T-cell (primary cell): Measurements from ENCODE around the gene ZNF428. TPM values are rescaled to one million over a fixed set of nuclear protein-coding genes. Genes with fewer than 3 reads are reported as not detected.
"Not testable (repeated sequence)": the region's sequence is repeated elsewhere in the genome, so short reads cannot be mapped to it uniquely, and the experiment has no call there.

Experiments used
- ATAC-seq, 4 experiments: fragments of 200-7000 bp in 3 of 4; fragments of 150-1000 bp in 1 of 4; cut with Tn5 transposase; replicated peaks in 1 of 4; 1 replicate in 3 of 4; 2 replicates in 1 of 4; pipeline ENCODE4 v1.10.0; 2021; ENCODE audit warnings: moderate library complexity in 3 of 4, mild to moderate bottlenecking in 2 of 4, moderate number of reproducible peaks in 1 of 4
- CTCF ChIA-PET, 2 donors: fragments of 300-600 bp; sonication (Branson Sonifier 250); formaldehyde crosslinking; loops; one replicate each; lab custom pipeline; 2022; ENCODE audit warnings: antibody characterized with exemption in 2 of 2; lab: Charles Lee
- POLR2A ChIA-PET, 2 donors: fragments of 300-600 bp; sonication (Branson Sonifier 250); formaldehyde crosslinking; loops; one replicate each; lab custom pipeline; 2022; ENCODE audit warnings: antibody characterized with exemption in 2 of 2; lab: Charles Lee
- DNase-seq, 35 experiments: peaks; one replicate each; pipeline versions ENCODE4 v3.0.0 to v3.0.0-alpha.2; 2013 to 2023
- H3K27ac ChIP-seq: one replicate; pipeline ENCODE4 v1.5.1; 2013; ENCODE audit warnings: low read length
- H3K27me3 ChIP-seq, 2 experiments: replicated peaks in 1 of 2; 1 replicate in 1 of 2; 2 replicates in 1 of 2; pipeline versions ENCODE4 v1.6.1 to v1.7.0; 2013; ENCODE audit warnings: low read length in 1 of 2, mixed read lengths in 1 of 2; ENCODE audit not compliant: control insufficient read depth in 2 of 2, insufficient read depth in 2 of 2; ENCODE audit errors: extremely low read depth in 1 of 2
- H3K36me3 ChIP-seq, 2 donors: 1 replicate in 1 of 2; 2 replicates in 1 of 2; pipeline versions ENCODE4 v1.6.1 to v1.7.0; 2013; ENCODE audit warnings: low read length in 1 of 2; ENCODE audit not compliant: control insufficient read depth in 2 of 2, insufficient read depth in 1 of 2; ENCODE audit errors: extremely low read depth in 1 of 2
- H3K4me1 ChIP-seq, 2 experiments: 1 replicate in 1 of 2; 2 replicates in 1 of 2; pipeline versions ENCODE4 v1.6.1 to v1.7.0; 2013; ENCODE audit warnings: low read length in 2 of 2, mixed read lengths in 1 of 2; ENCODE audit not compliant: insufficient read depth in 2 of 2, control insufficient read depth in 1 of 2; ENCODE audit errors: extremely low read depth in 1 of 2
- H3K4me3 ChIP-seq, 2 donors: 1 replicate in 1 of 2; 2 replicates in 1 of 2; pipeline versions ENCODE4 v1.5.1 to v1.7.0; 2013; ENCODE audit warnings: mild to moderate bottlenecking in 2 of 2, low read length in 1 of 2, moderate library complexity in 1 of 2; ENCODE audit not compliant: control insufficient read depth in 1 of 2; ENCODE audit errors: extremely low read depth in 1 of 2
- H3K9me3 ChIP-seq: 2 replicates; pipeline ENCODE4 v1.7.0; 2013
- H3K27ac Mint-ChIP-seq, 2 donors: one replicate each; pipeline ENCODE4 v1.8.0; 2020 to 2021; ENCODE audit warnings: mild to moderate bottlenecking in 2 of 2, mixed read lengths in 2 of 2
- H3K27me3 Mint-ChIP-seq, 2 donors: one replicate each; pipeline ENCODE4 v1.8.0; 2021 to 2022; ENCODE audit warnings: mixed read lengths in 2 of 2
- H3K36me3 Mint-ChIP-seq: one replicate; pipeline ENCODE4 v1.8.0; 2021; ENCODE audit warnings: mixed read lengths
- H3K4me1 Mint-ChIP-seq, 3 donors: one replicate each; pipeline ENCODE4 v1.8.0; 2020 to 2022; ENCODE audit warnings: mixed read lengths in 3 of 3, mild to moderate bottlenecking in 1 of 3
- H3K4me3 Mint-ChIP-seq, 3 donors: one replicate each; pipeline ENCODE4 v1.8.0; 2020 to 2022; ENCODE audit warnings: mild to moderate bottlenecking in 3 of 3, mixed read lengths in 3 of 3, moderate library complexity in 3 of 3
- H3K9me3 Mint-ChIP-seq, 3 donors: one replicate each; pipeline ENCODE4 v1.8.0; 2020 to 2022; ENCODE audit warnings: mixed read lengths in 3 of 3
- WGBS: methylation state at CpG from one replicate; pipeline ENCODE4 v1.1.5; 2013; ENCODE audit warnings: missing lambda C conversion rate; ENCODE audit not compliant: insufficient coverage; 5-methylcytosine and 5-hydroxymethylcytosine counted together
- total RNA-seq, 35 experiments: library from RNA in 6 of 35; stranded (reverse) in 6 of 35; fragments of 120-200 nt in 1 of 35; gene quantifications; one replicate each; pipeline versions ENCODE4 v1.2.1 to v1.2.4 and lab custom pipeline; 2013 to 2026

The ZNF428 gene
- total RNA-seq, 5 donors from 2014 or later (not counting 1 experiment from before 2014, with no cell fraction given), result 28.9 to 35.2 (median 34.5) TPM

- no peak overlapping the region for H3K27ac ChIP-seq
- Mint-ChIP-seq H3K9me3 (no peaks in the 10 kb centered on the region), H3K36me3 (peaks cover 43% of the 10 kb centered on the region), H3K4me1 (no peaks in the 10 kb centered on the region), H3K27me3 (no peaks in the 10 kb centered on the region), H3K27ac (no peak overlapping the region), H3K4me3 (no peak overlapping the region)
- ATAC-seq (no peak), DNase-seq (no peak)
- ChIA-PET CTCF (no interaction called here), POLR2A (no interaction called here)
- H3K27me3 ChIP-seq, result no peaks in the 10 kb centered on the region
- whole genome bisulfite sequencing, result no CpG with 5 or more reads among the region's 5 CpGs
- no peaks in the 10 kb centered on the region for H3K4me1 ChIP-seq
- H3K4me3 ChIP-seq, result no peak overlapping the region
- no peaks in the 10 kb centered on the region for H3K9me3 ChIP-seq
- H3K36me3 ChIP-seq, result peaks cover 12% of the 10 kb centered on the region in 2 donors
Measured at GRCh38 chr19:43652546-43652874, 33.1 kb upstream of the ZNF428 start.

- peak in 1 of 4 experiments; percentile 44 for ATAC-seq
- no peak overlapping the region for H3K27ac Mint-ChIP-seq
- Histone ChIP-seq H3K36me3 (peaks cover 12% of the 10 kb centered on the region in 2 donors), H3K27ac (no peak overlapping the region), H3K4me3 (no peak overlapping the region), H3K9me3 (no peaks in the 10 kb centered on the region), H3K27me3 (no peaks in the 10 kb centered on the region), H3K4me1 (no peaks in the 10 kb centered on the region)
- H3K36me3 Mint-ChIP-seq, result peaks cover 41% of the 10 kb centered on the region
- DNase-seq, result peak in 13 of 35 experiments; percentile 9 to 64 (median 25)
- no peaks in the 10 kb centered on the region for H3K4me1 Mint-ChIP-seq
- ChIA-PET CTCF (interaction anchor here in 1 of 2 donors (0.6 kb wide), 1 partner anchor 20 kb away, joined by 3 read pairs; no protein-coding TSS in a partner anchor), POLR2A (no interaction called here)
- 86% methylated on average over 6 of the region's 14 CpGs for WGBS
- no peaks in the 10 kb centered on the region for H3K27me3 Mint-ChIP-seq
- no peaks in the 10 kb centered on the region for H3K9me3 Mint-ChIP-seq
- H3K4me3 Mint-ChIP-seq, result no peak overlapping the region
Measured at GRCh38 chr19:43651758-43652545, 32.5 kb upstream of the ZNF428 start.

- H3K9me3 ChIP-seq, CTCF ChIA-PET, H3K4me1 ChIP-seq, H3K27me3 ChIP-seq, H3K4me3 ChIP-seq, H3K9me3 Mint-ChIP-seq, H3K4me1 Mint-ChIP-seq, H3K27ac Mint-ChIP-seq, ATAC-seq, H3K36me3 ChIP-seq, DNase-seq, H3K27ac ChIP-seq, H3K27me3 Mint-ChIP-seq, H3K4me3 Mint-ChIP-seq: not testable (repeated sequence)
- POLR2A ChIA-PET, result interaction anchor here in 1 of 2 donors (0.6 kb wide), 1 partner anchor 130 kb away, joined by 3 read pairs; no protein-coding TSS in a partner anchor
- H3K36me3 Mint-ChIP-seq, result peaks cover 37% of the 10 kb centered on the region
- WGBS, result no CpG with 5 or more reads among the region's 7 CpGs
Measured at GRCh38 chr19:43650276-43650675, 30.8 kb upstream of the ZNF428 start.

GRCh38 chr19:43649514-43649913, 30.1 kb upstream of the ZNF428 start:
- Mint-ChIP-seq H3K36me3 (peaks cover 32% of the 10 kb centered on the region), H3K9me3 (peaks cover 3 to 4% (median 4%) of the 10 kb centered on the region in 3 donors), H3K4me3 (no peak overlapping the region), H3K4me1 (no peaks in the 10 kb centered on the region), H3K27ac (no peak overlapping the region), H3K27me3 (no peaks in the 10 kb centered on the region)
- Histone ChIP-seq H3K4me1 (no peaks in the 10 kb centered on the region), H3K27ac (no peak overlapping the region), H3K9me3 (no peaks in the 10 kb centered on the region), H3K36me3 (peaks cover 4 to 6% of the 10 kb centered on the region in 2 donors), H3K27me3 (no peaks in the 10 kb centered on the region), H3K4me3 (no peak overlapping the region)
- ChIA-PET CTCF (interaction anchor here in 1 of 2 donors (0.7 kb wide), 1 partner anchor 236 kb away, joined by 3 read pairs; no protein-coding TSS in a partner anchor), POLR2A (interaction anchor here in 1 of 2 donors (1.0 kb wide), 1 partner anchor 33 kb away, joined by 3 read pairs; no protein-coding TSS in a partner anchor)
- DNase-seq (no peak), ATAC-seq (no peak)
- 90% methylated on average over 2 of the region's 2 CpGs for WGBS

- Histone ChIP-seq H3K4me1 (no peaks in the 10 kb centered on the region), H3K9me3 (no peaks in the 10 kb centered on the region), H3K27me3 (no peaks in the 10 kb centered on the region), H3K36me3 (peaks cover 4 to 6% of the 10 kb centered on the region in 2 donors), H3K27ac (no peak overlapping the region), H3K4me3 (no peak overlapping the region)
- Mint-ChIP-seq H3K4me3 (no peak overlapping the region), H3K9me3 (peaks cover 3 to 4% (median 4%) of the 10 kb centered on the region in 3 donors), H3K27me3 (no peaks in the 10 kb centered on the region), H3K36me3 (peaks cover 31% of the 10 kb centered on the region), H3K27ac (no peak overlapping the region), H3K4me1 (no peaks in the 10 kb centered on the region)
- DNase-seq (no peak), ATAC-seq (no peak)
- ChIA-PET CTCF (no interaction called here), POLR2A (interaction anchor here in 1 of 2 donors (1.0 kb wide), 1 partner anchor 34 kb away, joined by 3 read pairs; no protein-coding TSS in a partner anchor)
- WGBS, result 89% methylated on average over 4 of the region's 6 CpGs
Measured at GRCh38 chr19:43648633-43649032, 29.2 kb upstream of the ZNF428 start.

- WGBS, result 89% methylated on average over 6 of the region's 13 CpGs
- POLR2A ChIA-PET, result interaction anchor here in 1 of 2 donors (0.6 kb wide), 1 partner anchor 38 kb away, joined by 3 read pairs; no protein-coding TSS in a partner anchor
- H3K27ac Mint-ChIP-seq, result no peak overlapping the region
Measured at GRCh38 chr19:43644181-43644580, 24.8 kb upstream of the ZNF428 start.

More at GRCh38 chr19:43644181-43644580, 24.8 kb upstream of the ZNF428 start:
- H3K4me3 ChIP-seq, result no peak overlapping the region
- H3K4me1 ChIP-seq, result peaks cover 7 to 10% of the 10 kb centered on the region in 2 experiments
- H3K36me3 ChIP-seq, result peaks cover 3 to 4% of the 10 kb centered on the region in 2 donors
- H3K27me3 Mint-ChIP-seq, result peaks cover 6 to 10% of the 10 kb centered on the region in 2 donors
- CTCF ChIA-PET, result no interaction called here
- H3K36me3 Mint-ChIP-seq, result peaks cover 23% of the 10 kb centered on the region
- no peak overlapping the region for H3K4me3 Mint-ChIP-seq
- H3K9me3 ChIP-seq, result no peaks in the 10 kb centered on the region
- peaks cover 2 to 15% (median 6%) of the 10 kb centered on the region in 3 donors for H3K4me1 Mint-ChIP-seq
- peaks cover 0 to 19% of the 10 kb centered on the region in 2 experiments for H3K27me3 ChIP-seq
- H3K27ac ChIP-seq, result no peak overlapping the region
- no peak for DNase-seq
- peaks cover 3 to 4% (median 4%) of the 10 kb centered on the region in 3 donors for H3K9me3 Mint-ChIP-seq
- no peak for ATAC-seq
